ENCODE results near the gene UBE2S.
A peak's percentile ranks its signal among the peaks of the same experiment; 100 is the strongest.

DNA sequence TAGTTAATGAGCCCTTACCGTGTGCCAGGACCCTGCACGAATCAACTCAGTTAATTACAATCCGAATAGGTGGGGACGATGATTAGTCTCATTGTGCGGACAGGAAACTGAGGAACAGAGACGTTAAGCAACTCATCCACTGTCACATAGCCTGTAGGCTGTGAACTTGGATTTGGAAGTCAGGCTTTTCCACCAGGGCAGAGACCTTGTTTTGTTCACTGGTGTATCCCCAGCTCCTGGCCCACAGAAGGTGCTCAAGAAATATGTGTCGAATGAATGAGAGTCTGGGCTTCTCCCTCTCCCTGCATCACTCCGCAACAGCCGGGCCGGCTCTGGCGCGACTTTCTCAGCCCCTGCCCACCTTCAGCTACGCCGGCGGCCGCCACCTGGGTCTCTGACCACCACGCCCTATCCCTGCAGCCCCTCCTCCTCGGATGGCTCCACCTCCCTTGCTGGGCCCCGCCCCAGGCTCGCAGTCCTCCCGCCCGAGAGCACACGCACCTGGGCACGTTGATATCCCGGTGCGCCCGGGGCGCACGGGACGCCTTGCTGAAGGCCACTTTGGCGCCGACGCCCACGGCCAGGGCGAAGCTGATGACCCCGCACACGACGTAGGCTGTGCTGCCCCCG lies 34.2 kb upstream of the UBE2S start:
- TF ChIP-seq, protein P1, sequence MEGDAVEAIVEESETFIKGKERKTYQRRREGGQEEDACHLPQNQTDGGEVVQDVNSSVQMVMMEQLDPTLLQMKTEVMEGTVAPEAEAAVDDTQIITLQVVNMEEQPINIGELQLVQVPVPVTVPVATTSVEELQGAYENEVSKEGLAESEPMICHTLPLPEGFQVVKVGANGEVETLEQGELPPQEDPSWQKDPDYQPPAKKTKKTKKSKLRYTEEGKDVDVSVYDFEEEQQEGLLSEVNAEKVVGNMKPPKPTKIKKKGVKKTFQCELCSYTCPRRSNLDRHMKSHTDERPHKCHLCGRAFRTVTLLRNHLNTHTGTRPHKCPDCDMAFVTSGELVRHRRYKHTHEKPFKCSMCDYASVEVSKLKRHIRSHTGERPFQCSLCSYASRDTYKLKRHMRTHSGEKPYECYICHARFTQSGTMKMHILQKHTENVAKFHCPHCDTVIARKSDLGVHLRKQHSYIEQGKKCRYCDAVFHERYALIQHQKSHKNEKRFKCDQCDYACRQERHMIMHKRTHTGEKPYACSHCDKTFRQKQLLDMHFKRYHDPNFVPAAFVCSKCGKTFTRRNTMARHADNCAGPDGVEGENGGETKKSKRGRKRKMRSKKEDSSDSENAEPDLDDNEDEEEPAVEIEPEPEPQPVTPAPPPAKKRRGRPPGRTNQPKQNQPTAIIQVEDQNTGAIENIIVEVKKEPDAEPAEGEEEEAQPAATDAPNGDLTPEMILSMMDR (optimal IDR thresholded peaks at IDR 0.05 in 1 of 3, IDR thresholded peaks at IDR 0.05 in 1 of 3, conservative IDR thresholded peaks at IDR 0.05 in 1 of 3; ENCODE audit: extremely low read depth in 1 of 3, insufficient read depth in 2 of 3, low read length in 3 of 3), result no peak
- peak; percentile 95 for TF ChIP-seq EZH2 (IDR thresholded peaks at IDR 0.05; ENCODE audit: low read length)

Data from keratinocyte (primary cell).